CD4-positive, alpha-beta T cell treated with Interleukin-15 for 4 hours (primary cell): Measurements from ENCODE around the gene NHS.
"Not testable (repeated sequence)": the region's sequence is repeated elsewhere in the genome, so short reads cannot be mapped to it uniquely, and the experiment has no call there.

ENCODE experiments used
- DNase-seq: peaks from one replicate; pipeline ENCODE4 v3.0.0-alpha.2; 2020; ENCODE audit warnings: low spot score

NHS gene

DNA sequence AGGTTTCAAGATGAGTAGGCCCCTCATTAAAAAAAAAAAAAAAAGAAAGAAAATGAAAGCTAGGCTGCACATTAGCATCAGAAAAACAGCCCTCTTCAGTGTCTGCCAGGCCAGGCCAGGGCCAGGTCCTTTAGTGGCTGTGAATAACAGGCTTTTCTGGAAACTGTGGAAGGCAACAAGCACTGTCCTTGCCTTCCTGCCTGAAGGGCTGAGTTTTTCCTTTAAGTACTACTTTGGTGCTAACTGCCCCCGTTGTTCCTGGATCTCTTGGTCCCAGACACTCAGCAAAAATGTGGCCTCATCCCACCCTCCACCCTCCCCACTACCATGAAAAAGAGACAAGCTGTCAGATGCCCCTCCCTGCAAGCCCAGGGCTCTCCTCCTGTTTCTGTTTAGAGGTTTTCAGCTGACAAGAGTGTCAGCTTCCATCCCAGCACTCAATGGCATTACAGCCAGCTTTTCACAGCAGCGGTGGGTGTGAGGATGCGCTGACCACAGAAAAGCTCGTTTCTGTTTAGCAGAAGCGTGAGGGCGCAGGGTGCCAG is 174.2 kb downstream of the NHS start:
- no peak for DNase-seq

DNA sequence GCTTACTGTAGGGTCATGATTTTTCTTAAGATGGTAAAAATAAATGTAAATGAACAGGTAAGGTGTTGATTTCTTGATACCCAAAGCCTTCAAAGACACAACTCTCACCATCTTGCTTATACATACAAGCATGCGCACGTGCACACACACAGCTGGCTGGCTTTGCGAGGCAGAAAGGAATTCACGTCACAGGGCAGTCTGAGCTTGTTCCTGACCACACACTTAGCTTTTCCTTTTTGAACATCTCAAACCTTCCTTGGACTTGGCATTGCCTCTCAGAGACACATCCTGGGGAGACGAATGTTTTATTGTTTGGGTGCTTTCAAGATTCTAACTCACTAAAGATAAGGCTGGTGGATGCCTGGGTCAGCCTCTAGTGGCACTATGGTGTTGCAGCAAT is 175.0 kb downstream of the NHS start:
- DNase-seq: no peak

DNA sequence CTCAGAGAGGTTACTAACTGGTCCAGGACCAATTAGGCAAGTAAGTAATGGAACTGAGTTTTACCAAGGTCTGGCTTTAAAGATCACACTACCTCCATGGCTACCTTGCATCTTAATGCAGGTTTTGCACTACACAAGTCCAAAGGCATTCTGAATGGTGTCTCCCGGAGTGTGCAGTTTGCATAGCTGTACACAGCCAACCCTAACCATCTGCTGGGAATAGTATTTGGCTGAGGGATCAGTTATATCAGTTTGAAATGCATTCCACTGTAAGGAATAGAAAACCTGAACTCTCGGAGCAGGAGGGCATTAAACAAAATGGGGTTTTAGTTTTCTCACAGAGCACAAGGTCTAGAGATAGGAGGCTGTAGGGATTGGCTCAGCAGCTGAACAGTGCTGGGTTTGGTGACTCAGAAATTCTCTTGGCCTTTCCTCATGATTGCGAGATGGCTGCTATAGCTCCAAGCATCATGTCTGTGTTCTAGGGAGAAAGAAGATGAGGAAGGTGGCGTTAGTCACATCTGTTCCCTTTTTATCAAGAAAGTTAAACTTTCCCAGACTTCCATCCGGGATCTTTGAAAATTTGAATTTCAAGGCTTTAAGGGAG is 177.1 kb downstream of the NHS start:
- no peak for DNase-seq

GRCh38 chrX:17553469-17553868 is 178.5 kb downstream of the NHS start:
- DNase-seq: no peak

GRCh38 chrX:17553961-17554482 is 179.0 kb downstream of the NHS start:
- DNase-seq: no peak

GRCh38 chrX:17554914-17555313 is 179.9 kb downstream of the NHS start:
- DNase-seq: no peak

DNA sequence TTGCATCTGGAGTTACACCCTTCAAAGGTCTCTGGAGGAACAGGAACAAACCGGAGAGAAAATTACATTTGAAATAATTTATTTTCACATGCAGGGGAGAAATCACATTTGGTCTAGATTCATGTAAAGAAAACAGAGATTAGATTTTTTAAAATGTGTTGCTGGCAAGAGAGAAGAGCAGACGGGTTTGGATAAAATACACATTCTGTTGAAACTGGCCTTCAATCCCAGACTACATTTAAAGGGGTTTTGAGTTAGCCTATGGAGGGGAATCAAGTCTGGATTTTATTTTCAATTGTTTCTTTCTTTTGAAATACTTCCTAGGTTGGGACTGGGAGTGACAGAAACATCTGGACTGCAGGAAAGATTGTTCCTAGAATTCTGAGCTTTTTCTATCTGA is 180.8 kb downstream of the NHS start:
- DNase-seq: no peak

DNA sequence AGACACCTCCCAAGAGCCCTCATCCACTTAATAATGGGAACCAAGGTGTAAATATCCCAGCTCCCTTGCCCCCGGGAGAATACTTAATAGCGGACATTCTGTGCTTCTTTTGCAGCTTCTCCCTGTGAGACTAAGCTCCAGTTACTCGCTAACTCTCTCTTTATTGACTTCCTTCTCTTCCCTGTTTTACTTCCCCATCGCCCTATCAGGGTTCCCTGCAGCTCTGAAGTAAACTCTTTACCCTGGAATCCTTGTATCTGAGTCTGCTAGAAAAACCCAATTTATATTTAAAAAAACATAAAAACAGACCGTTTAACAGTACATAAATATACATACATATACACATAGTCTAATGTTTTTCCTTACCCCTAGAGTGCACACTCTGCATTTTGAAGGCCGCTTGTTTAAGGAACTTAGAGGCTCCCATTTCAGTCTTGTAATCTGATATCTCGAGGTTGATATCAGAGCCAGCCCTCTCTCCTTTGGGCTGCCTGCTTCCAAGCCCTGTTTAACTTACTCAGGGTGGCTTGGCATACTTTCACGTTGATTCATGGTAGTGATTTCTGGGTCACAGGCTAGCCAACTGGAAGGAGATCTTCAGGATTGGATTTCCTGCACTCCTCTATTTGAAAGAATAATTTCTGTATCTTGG is 184.9 kb downstream of the NHS start:
- DNase-seq: no peak

DNA sequence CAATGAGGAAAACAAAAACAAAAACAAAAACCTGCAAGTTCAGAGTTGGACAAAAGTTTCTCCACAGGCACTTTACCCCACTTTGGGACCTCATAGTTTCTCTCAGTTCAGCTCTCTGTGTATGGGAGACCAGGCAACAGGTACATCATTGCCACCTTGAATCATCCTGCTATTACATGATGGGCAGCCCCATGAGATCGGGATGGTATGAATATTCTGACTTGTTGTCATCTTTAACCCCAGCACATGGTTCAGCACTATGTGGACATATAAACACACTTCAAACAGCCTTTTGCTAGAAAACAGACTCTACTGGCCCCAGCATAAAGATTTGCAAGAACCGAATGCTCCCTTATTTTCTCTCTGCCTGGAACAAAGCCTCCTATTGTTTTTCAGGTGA is 185.4 kb downstream of the NHS start:
- DNase-seq: no peak

DNA sequence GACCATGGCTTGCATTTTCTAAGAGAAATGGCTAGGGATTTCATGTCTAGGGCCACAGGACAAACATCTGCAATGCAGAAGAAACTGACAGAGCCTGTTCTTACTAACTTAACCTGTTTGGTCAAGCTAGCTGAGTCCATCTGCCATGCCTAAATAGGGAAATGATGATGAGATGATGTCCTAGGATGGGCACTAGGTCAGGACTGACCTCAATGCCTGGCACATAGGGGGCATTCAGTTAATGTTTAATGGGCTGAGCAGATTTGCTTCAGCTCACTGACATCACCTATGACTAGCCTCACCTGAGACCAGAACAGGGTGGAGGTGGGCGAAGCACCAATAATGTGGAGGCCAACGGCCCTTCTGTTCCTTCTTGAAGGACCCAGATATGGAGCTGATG is 188.1 kb downstream of the NHS start:
- no peak for DNase-seq

DNA sequence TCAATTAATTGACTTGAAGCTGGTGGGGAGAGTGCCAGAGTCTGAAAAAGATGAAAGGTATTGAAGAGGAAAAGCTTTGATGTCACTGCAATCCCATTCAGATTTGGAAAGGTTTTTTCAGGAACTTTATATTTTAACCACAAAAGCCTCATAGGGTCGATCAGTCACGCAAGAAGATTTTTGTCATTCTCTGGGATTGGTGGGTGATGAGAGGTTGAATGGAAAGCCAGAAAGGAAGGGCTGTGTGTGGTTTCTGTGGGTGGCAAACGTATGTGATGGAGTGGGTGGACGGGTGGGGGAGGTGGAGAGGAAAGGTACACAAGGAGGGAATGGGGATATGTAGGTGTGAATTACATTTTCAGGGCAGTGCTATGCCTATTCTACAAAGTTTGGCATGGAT is 188.5 kb downstream of the NHS start:
- DNase-seq: no peak

- no peak for DNase-seq
Measured at GRCh38 chrX:17564689-17565409, 189.8 kb downstream of the NHS start.

DNA sequence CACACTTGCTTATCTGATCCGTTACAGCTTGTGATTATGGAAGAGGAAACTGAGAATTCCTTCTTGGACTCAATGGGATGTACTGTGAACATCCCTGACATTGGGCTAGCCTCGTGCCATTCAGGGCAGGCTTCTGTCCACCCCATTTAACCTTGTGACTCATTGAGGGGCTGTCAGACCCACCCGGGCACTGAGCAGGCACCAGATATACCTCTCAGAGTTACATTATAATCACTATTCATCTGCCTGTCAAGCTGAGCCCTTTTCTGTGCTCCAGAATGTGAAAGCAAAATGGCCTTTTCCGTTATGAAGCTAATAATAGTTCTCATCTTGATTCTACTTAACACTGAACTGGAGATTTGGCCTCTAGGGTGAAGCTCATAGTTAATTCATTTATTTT is 191.7 kb downstream of the NHS start:
- no peak for DNase-seq

GRCh38 chrX:17567187-17567586 is 192.2 kb downstream of the NHS start:
- DNase-seq: no peak

DNA sequence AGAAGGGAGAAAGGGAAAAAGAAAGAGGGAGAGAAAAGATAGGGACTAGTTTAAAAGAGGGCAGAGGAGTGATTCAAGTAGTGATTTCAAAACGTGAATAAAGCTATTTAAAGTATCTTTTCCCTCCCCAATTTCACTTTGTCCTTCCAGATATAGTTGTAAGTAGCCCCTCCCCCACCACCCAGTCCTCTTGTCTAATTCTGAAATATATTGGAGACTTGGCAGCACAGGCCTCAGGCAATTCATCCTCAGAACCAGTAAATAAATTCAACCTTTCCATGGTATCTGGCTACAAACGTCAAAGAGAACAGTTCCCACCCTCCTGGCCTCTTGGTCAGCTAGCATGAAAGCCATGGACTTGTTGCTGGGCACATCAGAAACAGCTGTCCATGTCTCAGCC is 192.8 kb downstream of the NHS start:
- DNase-seq: no peak

DNA sequence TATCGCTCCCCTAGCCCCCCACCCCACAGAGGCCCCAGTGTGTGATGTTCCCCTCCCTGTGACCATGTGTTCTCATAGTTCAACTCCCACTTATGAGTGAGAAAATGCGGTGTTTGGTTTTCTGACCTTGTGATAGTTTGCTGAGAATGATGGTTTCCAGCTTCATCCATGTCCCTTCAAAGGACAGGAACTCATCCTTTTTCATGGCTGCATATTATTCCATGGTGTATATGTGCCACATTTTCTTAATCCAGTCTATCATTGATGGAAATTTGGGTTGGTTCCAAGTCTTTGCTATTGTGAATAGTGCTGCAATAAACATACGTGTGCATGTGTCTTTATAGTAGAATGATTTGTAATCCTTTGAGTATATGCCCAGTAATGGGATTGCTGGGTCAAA is 193.8 kb downstream of the NHS start:
- DNase-seq: not testable (repeated sequence)

- no peak for DNase-seq
Measured at GRCh38 chrX:17579026-17579425, 204.0 kb downstream of the NHS start.

- DNase-seq: no peak
Measured at GRCh38 chrX:17580539-17581152, 205.6 kb downstream of the NHS start.

- DNase-seq: no peak
Measured at GRCh38 chrX:17581641-17582040, 206.6 kb downstream of the NHS start.

GRCh38 chrX:17584248-17584681 is 209.3 kb downstream of the NHS start:
- DNase-seq: no peak

GRCh38 chrX:17585006-17585405 is 210.0 kb downstream of the NHS start:
- no peak for DNase-seq

DNA sequence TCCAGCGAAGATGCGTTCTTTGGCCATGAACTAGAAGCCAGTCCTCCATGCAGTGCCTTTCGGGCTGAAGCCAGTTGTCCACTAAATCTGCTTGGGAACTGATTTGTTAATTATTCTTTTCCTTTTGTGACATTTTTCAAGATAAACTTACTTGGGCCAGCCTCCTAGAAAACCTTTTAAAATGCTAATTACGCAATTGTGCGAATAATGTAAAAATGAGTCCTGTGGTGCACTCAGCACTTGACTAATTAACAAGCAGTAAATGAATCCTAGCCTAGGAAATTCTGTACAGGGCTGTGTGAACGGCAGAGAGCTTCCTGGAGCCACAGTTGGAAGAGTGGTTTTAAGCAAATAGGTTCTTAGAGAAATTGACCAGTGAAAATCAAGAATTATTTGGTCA is 212.4 kb downstream of the NHS start:
- DNase-seq: no peak

GRCh38 chrX:17588303-17588702 is 213.3 kb downstream of the NHS start:
- DNase-seq: no peak
